Stomach smooth muscle (tissue), 2 donors: ENCODE measurements around the gene CTNND2.
"Not testable (repeated sequence)": the region's sequence is repeated elsewhere in the genome, so short reads cannot be mapped to it uniquely, and the experiment has no call there.

Experiments used
- H3K27ac ChIP-seq: one replicate; pipeline ENCODE4 v1.7.0; 2013; ENCODE audit warnings: mild to moderate bottlenecking, low read length, inconsistent platforms
- H3K27me3 ChIP-seq, 2 donors: one replicate each; pipeline ENCODE4 v1.7.0; 2013; ENCODE audit warnings: low read length in 2 of 2; ENCODE audit not compliant: insufficient read depth in 2 of 2, control insufficient read depth in 1 of 2
- H3K36me3 ChIP-seq, 2 donors: one replicate each; pipeline ENCODE4 v1.7.0; 2013; ENCODE audit warnings: low read length in 2 of 2; ENCODE audit not compliant: control insufficient read depth in 2 of 2, insufficient read depth in 2 of 2
- H3K4me1 ChIP-seq: one replicate; pipeline ENCODE4 v1.7.0; 2013; ENCODE audit warnings: low read length; ENCODE audit not compliant: control insufficient read depth, insufficient read depth
- H3K4me3 ChIP-seq, 2 donors: one replicate each; pipeline ENCODE4 v1.7.0; 2013; ENCODE audit warnings: low read length in 2 of 2
- H3K9ac ChIP-seq, 2 donors: one replicate each; pipeline ENCODE4 v1.7.0; 2013; ENCODE audit warnings: low read length in 2 of 2, mild to moderate bottlenecking in 1 of 2
- H3K9me3 ChIP-seq, 2 donors: one replicate each; pipeline ENCODE4 v1.7.0; 2013; ENCODE audit warnings: low read length in 2 of 2; ENCODE audit not compliant: control insufficient read depth in 2 of 2
- donor health status: healthy.
- donor health status: Pancreatic carcinoma.

Gene CTNND2

DNA sequence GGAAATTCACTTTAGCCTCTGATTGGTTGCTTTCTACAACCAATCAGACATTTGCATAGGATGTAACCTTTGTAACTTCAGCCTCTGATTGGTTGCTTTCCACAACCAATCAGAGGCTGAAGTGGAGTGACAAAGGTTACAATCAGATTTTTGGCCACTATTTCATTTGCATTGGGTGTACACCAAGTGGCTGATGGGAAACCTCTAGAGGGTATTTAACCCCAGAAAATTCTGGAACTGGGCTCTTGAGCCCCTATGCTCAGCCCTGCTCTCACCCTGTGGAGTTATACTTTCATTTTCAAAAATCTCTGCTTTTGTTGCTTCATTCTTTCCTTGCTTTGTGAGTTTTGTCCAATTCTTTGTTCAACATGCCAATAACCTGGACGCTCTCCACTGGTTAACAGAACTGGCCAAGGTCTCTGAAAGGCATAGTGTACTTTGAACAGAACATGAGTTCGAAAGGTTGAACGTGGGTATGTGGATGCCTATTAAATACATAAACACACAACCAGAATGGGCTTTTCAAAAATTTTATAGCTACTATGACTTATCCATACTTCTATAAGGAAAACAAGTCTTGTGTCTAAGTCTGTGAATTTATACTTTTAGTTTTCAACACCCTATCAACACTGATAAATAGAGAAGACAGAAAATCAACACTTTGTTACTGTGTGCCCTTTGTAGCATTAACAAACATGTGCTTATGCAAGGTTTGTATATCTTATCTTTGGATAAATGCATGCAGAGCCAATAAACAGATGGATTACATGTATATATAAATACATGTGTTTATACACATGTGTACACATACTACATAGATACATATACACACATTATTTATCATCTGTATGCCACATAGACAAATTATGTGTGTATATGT lies 568.1 kb downstream of the CTNND2 start:
- H3K36me3 ChIP-seq: no peaks in the 10 kb centered on the region
- H3K9me3 ChIP-seq: no peaks in the 10 kb centered on the region
- H3K9ac ChIP-seq: no peak overlapping the region
- H3K27me3 ChIP-seq: no peaks in the 10 kb centered on the region
- H3K4me3 ChIP-seq: no peak overlapping the region
- no peaks in the 10 kb centered on the region for H3K4me1 ChIP-seq
- H3K27ac ChIP-seq: no peak overlapping the region

DNA sequence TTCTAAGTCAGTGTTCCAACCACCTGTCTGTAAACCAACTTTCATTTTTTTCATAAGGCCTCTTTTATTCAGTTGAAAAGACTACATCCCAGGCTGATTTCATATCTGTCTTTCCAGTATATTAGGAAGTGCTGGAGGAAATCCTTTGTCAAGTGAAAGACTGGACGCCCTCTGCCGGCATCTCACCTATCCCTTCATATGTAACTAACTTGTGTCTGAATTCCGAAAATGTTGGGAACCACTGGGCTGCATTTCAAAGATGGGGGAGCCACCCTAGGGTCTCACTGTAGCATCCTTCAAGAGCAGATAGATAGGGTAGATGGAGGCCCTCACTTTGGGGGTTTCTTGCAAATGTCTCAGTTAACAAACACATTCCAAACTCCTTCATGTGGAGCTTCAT lies 569.8 kb downstream of the CTNND2 start:
- Histone ChIP-seq H3K27ac (no peak overlapping the region), H3K36me3 (no peaks in the 10 kb centered on the region), H3K4me1 (no peaks in the 10 kb centered on the region), H3K9me3 (no peaks in the 10 kb centered on the region), H3K9ac (no peak overlapping the region), H3K27me3 (no peaks in the 10 kb centered on the region), H3K4me3 (no peak overlapping the region)

DNA sequence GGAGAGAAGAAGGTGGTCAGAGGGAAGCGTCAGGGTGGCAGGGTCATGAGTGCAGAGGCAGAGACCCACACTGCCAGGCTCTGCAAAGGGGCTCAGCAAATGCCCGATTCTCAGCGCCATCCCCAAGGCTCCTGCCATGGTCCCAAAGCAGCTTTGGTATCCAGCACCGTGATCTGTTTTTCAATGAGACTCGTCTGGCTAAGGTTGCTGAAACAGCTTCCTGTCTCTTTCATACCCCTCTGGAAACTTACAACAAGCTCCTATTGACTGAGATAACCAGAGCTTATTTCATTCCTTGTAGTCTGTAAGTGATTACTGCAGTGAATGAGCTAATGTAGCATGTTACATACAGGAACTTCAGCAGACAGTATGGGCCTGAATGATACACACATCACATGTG lies 574.6 kb downstream of the CTNND2 start:
- Histone ChIP-seq H3K4me3 (no peak overlapping the region), H3K27ac (no peak overlapping the region), H3K4me1 (no peaks in the 10 kb centered on the region), H3K36me3 (no peaks in the 10 kb centered on the region), H3K9ac (no peak overlapping the region), H3K27me3 (no peaks in the 10 kb centered on the region), H3K9me3 (no peaks in the 10 kb centered on the region)

DNA sequence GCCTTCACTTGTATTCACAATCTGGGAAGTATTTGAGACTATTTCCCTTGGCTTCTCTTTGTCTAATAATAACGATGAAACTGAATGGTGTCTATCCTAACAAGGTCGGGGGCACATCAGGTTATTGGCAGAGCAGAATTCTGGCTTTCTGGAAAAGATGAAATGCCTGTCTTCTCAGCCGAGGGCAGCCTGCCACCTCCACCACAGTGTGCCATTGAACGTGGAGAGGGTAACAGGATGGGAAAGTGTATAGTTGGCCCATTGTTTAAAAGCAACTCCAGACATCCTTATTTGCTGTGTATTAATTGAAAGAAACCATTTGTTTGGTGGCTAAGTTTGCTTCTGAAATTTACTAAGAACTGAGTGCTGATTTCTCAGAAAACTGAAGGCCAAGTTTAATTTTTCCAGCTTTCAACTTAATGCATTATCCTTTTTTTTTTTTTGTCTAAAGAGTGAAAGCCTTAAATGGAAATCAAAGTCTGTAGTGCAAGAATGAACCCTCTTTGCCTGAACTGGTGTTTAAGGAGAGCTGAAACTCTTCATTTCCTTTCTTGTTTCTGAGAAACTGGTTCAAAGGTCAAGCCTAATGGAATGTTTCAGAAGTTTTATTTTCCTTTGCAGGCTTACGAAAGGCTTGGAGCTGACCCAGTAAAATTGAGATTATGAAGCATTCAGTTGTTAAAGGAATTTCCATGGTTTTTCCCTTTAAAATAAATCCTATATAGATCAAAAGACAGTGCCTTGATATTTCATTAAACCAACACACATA lies 579.5 kb downstream of the CTNND2 start:
- Histone ChIP-seq H3K27ac (no peak overlapping the region), H3K9ac (no peak overlapping the region), H3K36me3 (no peaks in the 10 kb centered on the region), H3K9me3 (no peaks in the 10 kb centered on the region), H3K4me1 (no peaks in the 10 kb centered on the region), H3K4me3 (no peak overlapping the region), H3K27me3 (no peaks in the 10 kb centered on the region)

DNA sequence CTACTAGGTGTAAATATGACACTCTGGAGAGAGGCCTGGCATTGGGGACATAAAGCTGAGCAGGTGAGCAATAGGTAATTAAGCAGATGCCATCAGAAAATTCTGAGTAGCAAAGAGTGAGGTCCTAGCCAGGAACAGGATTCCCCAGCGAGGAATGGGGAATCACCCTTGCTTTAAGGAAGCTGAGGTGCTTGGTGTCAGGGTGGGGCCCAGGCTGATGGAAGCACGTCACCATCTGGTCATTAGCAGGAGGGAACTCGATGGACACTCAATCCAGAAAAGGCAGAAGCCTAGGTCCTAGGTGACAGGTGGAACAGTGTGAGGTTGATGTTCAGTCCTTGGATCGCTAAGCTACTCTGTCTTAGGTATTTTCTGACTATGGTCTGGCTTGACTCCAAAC lies 580.5 kb downstream of the CTNND2 start:
- no peak overlapping the region for H3K9ac ChIP-seq
- no peaks in the 10 kb centered on the region for H3K9me3 ChIP-seq
- H3K4me3 ChIP-seq: no peak overlapping the region
- H3K27ac ChIP-seq: no peak overlapping the region
- no peaks in the 10 kb centered on the region for H3K27me3 ChIP-seq
- H3K36me3 ChIP-seq: no peaks in the 10 kb centered on the region
- H3K4me1 ChIP-seq: no peaks in the 10 kb centered on the region

DNA sequence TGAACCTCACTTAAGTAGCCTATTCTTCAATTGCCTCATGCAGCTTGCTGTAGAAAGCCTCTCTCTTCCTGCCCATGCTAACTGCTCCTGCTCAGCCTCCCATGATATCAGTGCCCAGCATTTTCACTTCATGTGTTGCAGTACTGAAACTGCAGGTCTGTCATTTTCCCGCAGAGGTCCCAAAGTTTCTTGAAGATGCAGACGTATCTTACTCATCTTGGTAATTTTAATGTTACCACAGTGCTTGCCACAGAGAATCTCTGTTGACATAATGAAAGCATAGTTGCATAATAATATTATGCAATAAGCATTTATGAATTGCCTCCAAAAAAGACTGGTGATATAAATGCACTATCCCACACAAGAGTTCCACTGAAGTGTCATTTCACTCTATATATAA lies 582.1 kb downstream of the CTNND2 start:
- Histone ChIP-seq H3K27me3 (no peaks in the 10 kb centered on the region), H3K9ac (no peak overlapping the region), H3K9me3 (peaks cover 0 to under 1% of the 10 kb centered on the region in 2 donors), H3K36me3 (no peaks in the 10 kb centered on the region), H3K27ac (no peak overlapping the region), H3K4me1 (no peaks in the 10 kb centered on the region), H3K4me3 (no peak overlapping the region)

DNA sequence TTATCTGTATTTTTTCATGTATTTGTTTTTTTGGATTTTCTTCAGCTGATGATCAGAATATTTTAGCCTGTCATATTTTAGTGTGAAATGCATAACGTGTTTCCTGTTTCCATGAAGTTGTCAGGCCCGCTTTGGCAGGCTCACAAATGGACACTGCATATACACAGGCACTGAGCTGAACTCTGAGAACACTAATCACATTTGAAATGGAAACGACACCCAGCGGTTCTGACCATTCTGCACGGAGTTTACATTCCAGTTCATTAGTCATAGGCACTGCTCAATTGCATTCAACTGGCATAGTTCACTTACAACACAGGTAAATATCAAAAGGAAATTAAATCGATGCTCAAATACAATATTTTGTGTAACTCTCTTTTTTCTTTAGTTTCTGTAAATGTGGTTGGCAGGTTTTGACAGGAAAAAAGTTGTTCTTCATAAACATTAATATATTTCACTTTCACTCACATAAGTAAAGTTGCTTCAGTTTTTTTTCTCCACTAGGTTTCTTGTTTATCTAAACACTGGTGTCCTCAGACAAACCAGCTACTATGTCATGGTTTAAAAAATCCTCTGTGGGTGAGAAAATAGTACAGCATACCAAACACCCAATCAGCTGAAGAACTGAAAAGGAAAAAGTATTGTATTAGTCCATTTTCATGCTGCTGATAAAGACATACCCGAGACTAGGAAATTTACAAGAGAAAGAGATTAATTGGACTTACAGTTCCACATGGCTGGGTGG lies 584.2 kb downstream of the CTNND2 start:
- Histone ChIP-seq H3K9me3 (peaks cover 0 to 2% of the 10 kb centered on the region in 2 donors), H3K9ac (no peak overlapping the region), H3K27ac (no peak overlapping the region), H3K4me3 (no peak overlapping the region), H3K4me1 (no peaks in the 10 kb centered on the region), H3K36me3 (no peaks in the 10 kb centered on the region), H3K27me3 (no peaks in the 10 kb centered on the region)

DNA sequence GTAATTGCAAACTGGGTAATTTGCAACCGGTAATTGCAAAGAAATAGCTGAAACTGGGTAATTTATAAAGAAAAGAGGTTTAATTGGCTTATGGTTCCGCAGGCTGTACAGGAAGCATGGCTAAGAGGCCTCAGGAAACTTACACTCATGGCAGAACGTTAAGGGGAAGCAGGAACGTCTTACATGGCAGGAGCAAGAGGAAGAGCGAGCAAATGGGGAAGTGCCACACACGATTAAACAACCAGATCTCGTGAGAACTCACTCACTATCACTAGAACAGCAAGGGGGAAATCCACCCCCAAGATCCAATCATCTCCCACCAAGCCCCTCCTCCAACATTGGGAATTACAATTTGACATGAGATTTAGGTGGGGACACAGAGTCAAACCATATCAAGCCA lies 590.6 kb downstream of the CTNND2 start:
- H3K4me3 ChIP-seq, H3K27ac ChIP-seq, H3K9me3 ChIP-seq, H3K27me3 ChIP-seq, H3K4me1 ChIP-seq, H3K9ac ChIP-seq, H3K36me3 ChIP-seq: not testable (repeated sequence)

DNA sequence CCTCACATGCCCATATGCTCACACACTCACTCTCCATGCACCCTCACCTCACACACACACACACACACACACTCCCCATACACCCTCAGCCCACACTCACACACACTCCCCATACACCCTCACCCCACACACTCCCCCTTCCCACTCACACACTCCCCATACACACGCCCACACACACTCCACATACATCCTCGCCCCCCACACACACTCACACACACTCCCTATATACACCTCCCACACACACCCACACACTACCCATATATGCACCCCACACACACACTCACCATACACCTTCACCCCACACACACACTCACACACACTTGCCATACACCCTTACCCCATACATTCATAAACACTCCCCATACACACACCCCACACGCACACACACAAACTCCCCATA lies 592.5 kb downstream of the CTNND2 start:
- Histone ChIP-seq H3K4me3 (no peak overlapping the region), H3K4me1 (no peaks in the 10 kb centered on the region), H3K36me3 (no peaks in the 10 kb centered on the region), H3K27me3 (no peaks in the 10 kb centered on the region), H3K27ac (no peak overlapping the region), H3K9ac (no peak overlapping the region), H3K9me3 (no peaks in the 10 kb centered on the region)

DNA sequence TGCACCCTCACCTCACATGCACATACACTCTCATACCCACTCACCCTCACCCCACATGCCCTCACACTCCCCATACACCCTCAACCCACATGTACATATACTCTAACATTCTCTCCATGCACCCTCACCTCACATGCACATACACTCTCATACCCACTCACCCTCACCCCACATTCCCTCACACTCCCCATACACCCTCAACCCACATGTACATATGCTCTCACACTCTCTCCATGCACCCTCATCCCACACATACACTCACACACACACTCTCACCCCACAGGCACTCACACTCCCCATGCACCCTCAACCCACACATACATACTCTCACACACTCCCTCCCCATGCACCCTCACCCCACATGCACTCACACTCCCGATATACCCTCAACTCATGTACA lies 593.0 kb downstream of the CTNND2 start:
- no peak overlapping the region for H3K9ac ChIP-seq
- no peaks in the 10 kb centered on the region for H3K4me1 ChIP-seq

More for the DNA sequence above, 593.0 kb downstream of the CTNND2 start:
- Histone ChIP-seq H3K4me3 (no peak overlapping the region), H3K9me3 (no peaks in the 10 kb centered on the region), H3K36me3 (no peaks in the 10 kb centered on the region), H3K27ac (no peak overlapping the region), H3K27me3 (no peaks in the 10 kb centered on the region)
